Endothelial cell of umbilical vein (primary cell): ENCODE data around the gene UNC45A. TPM values are rescaled to one million over a fixed set of nuclear protein-coding genes. Genes with fewer than 3 reads are reported as not detected.
A peak's percentile ranks its signal among the peaks of the same experiment; 100 is the strongest.

Experiments
- BruUV-seq: library from RNA; stranded (reverse); fragments of 400-500 nt; replicated peaks from 2 replicates; lab custom pipeline; 2021; lab: Mats Ljungman, UMichigan
- CTCF ChIA-PET: fragments of 300-600, 350-600 bp; sonication (Branson Sonifier 250); formaldehyde crosslinking; loops from one replicate; lab custom pipeline; 2021; ENCODE audit warnings: antibody characterized with exemption, inconsistent platforms; lab: Charles Lee
- POLR2A ChIA-PET: fragments of 300-600, 350-600 bp; sonication (Branson Sonifier 250); formaldehyde crosslinking; loops from one replicate; lab custom pipeline; 2021; ENCODE audit warnings: antibody characterized with exemption, inconsistent platforms; lab: Charles Lee
- DNase-seq: peaks from one replicate; pipeline ENCODE4 v3.0.0-alpha.2; 2011; ENCODE audit warnings: low read depth, low spot score
- FAIRE-seq: peaks from 2 replicates; lab custom pipeline; 2011; peaks lifted over from hg19 to GRCh38; lab: Jason Lieb, UNC
- H2AFZ ChIP-seq: 2 replicates; pipeline ENCODE4 v1.6.0; 2012; ENCODE audit warnings: low read depth, low read length, control low read depth, inconsistent platforms
- H3K27ac ChIP-seq: 2 replicates; pipeline ENCODE4 v1.5.1; 2011; ENCODE audit warnings: low read depth, mild to moderate bottlenecking, control low read depth, low read length, moderate library complexity; ENCODE audit not compliant: insufficient read depth
- H3K27me3 ChIP-seq, 2 experiments: 2 replicates each; pipeline versions ENCODE4 v1.6.0 to v1.6.1; 2011; ENCODE audit warnings: low read length in 2 of 2, mixed read lengths in 1 of 2; ENCODE audit not compliant: control insufficient read depth in 2 of 2, insufficient read depth in 2 of 2
- H3K36me3 ChIP-seq, 2 experiments: 2 replicates in 1 of 2; 3 replicates in 1 of 2; pipeline ENCODE4 v1.5.1; 2011; ENCODE audit warnings: low read length in 2 of 2, mild to moderate bottlenecking in 1 of 2, moderate library complexity in 1 of 2; ENCODE audit not compliant: control insufficient read depth in 2 of 2, insufficient read depth in 2 of 2; ENCODE audit errors: extremely low read depth in 1 of 2
- H3K4me1 ChIP-seq: 3 replicates; pipeline ENCODE4 v1.5.1; 2011; ENCODE audit warnings: mild to moderate bottlenecking, low read length; ENCODE audit not compliant: control insufficient read depth, insufficient read depth; ENCODE audit errors: extremely low read depth
- H3K4me2 ChIP-seq: 2 replicates; pipeline ENCODE4 v1.6.1; 2011; ENCODE audit warnings: low read length, control low read depth, mixed read lengths; ENCODE audit not compliant: insufficient read depth
- H3K4me3 ChIP-seq, 3 experiments: fragments of 200-600 bp in 1 of 3; sonication (generic), shearing (Covaris generic) in 1 of 3; replicated peaks in 1 of 3; 2 replicates each; pipeline ENCODE4 v1.5.1; 2011 to 2016; ENCODE audit warnings: control low read depth in 3 of 3, low read length in 3 of 3, mild to moderate bottlenecking in 2 of 3, inconsistent platforms in 1 of 3, low read depth in 1 of 3, moderate library complexity in 1 of 3; ENCODE audit not compliant: insufficient read depth in 1 of 3
- H3K79me2 ChIP-seq: 2 replicates; pipeline ENCODE4 v1.6.0; 2012; ENCODE audit warnings: low read length, inconsistent platforms; ENCODE audit not compliant: control insufficient read depth, insufficient read depth
- H3K9ac ChIP-seq: replicated peaks from 2 replicates; pipeline ENCODE3; 2011; ENCODE audit warnings: low read length, control low read depth; ENCODE audit not compliant: insufficient read depth; ENCODE audit errors: extremely low read depth
- H3K9me1 ChIP-seq: replicated peaks from 3 replicates; pipeline ENCODE4 v1.6.0; 2011; ENCODE audit warnings: mild to moderate bottlenecking, low read length; ENCODE audit not compliant: control insufficient read depth, insufficient read depth; ENCODE audit errors: extremely low read depth
- H3K9me3 ChIP-seq: replicated peaks from 2 replicates; pipeline ENCODE4 v1.5.1; 2012; ENCODE audit warnings: low read length, inconsistent platforms; ENCODE audit not compliant: control insufficient read depth, insufficient read depth
- H4K20me1 ChIP-seq: replicated peaks from 2 replicates; pipeline ENCODE3; 2011; ENCODE audit warnings: mild to moderate bottlenecking, low read length; ENCODE audit not compliant: control insufficient read depth, insufficient read depth; ENCODE audit errors: extremely low read depth
- CTCF ChIP-seq, 2 donors: IDR thresholded peaks; 1 replicate in 1 of 2; 2 replicates in 1 of 2; pipeline ENCODE4 v1.5.1; 2011; ENCODE audit warnings: low read length in 2 of 2, mild to moderate bottlenecking in 2 of 2, moderate library complexity in 2 of 2, control low read depth in 1 of 2, inconsistent platforms in 1 of 2, low read depth in 1 of 2; ENCODE audit not compliant: insufficient read depth in 1 of 2; ENCODE audit errors: extremely low read depth in 1 of 2
- FOS ChIP-seq: IDR thresholded peaks from 2 replicates; pipeline ENCODE4 v1.6.1; 2011; ENCODE audit warnings: mild to moderate bottlenecking, low read length, moderate library complexity, borderline replicate concordance; ENCODE audit not compliant: insufficient read depth
- GATA2 ChIP-seq: IDR thresholded peaks from 2 replicates; pipeline ENCODE4 v1.7.0; 2011; ENCODE audit warnings: low read depth, mild to moderate bottlenecking, moderate library complexity, mixed read lengths, low read length; ENCODE audit not compliant: insufficient read length, insufficient read depth
- JUN ChIP-seq: IDR thresholded peaks from 2 replicates; pipeline ENCODE4 v1.6.1; 2011; ENCODE audit warnings: borderline replicate concordance, low read depth; ENCODE audit not compliant: insufficient read length, insufficient read depth
- MAX ChIP-seq: IDR thresholded peaks from 2 replicates; pipeline ENCODE4 v1.6.1; 2011; ENCODE audit not compliant: insufficient read depth, insufficient read length
- MYC ChIP-seq: IDR thresholded peaks from one replicate; pipeline ENCODE4 v1.6.1; 2011; ENCODE audit warnings: mild to moderate bottlenecking, low read depth, low read length
- POLR2AphosphoS5 ChIP-seq: IDR thresholded peaks from 2 replicates; pipeline ENCODE4 v1.6.1; 2012; ENCODE audit warnings: low read depth, mild to moderate bottlenecking, control low read depth, low read length, moderate library complexity; ENCODE audit not compliant: insufficient read depth
- dilution Hi-C: fragments of 300-500 bp; cut with MboI; formaldehyde crosslinking; loops from one replicate; pipeline ENCODE4 v1.15.0; 2019; ENCODE audit warnings: low sequenced_read_pairs; ENCODE audit not compliant: extremely low pct_ligation_motif_present
- intact Hi-C: fragments of 100-400 bp; cut with micrococcal nuclease; formaldehyde crosslinking; loops from one replicate; pipeline ENCODE4 v1.10.0; 2022
- polyA plus RNA-seq, 4 experiments: library from polyadenylated mRNA; depleted of rRNA in 3 of 4; stranded (reverse) in 3 of 4; unstranded in 1 of 4; fragments of >200 nt; gene quantifications; 2 replicates each; pipeline versions ENCODE4 v1.2.1 to v1.2.3, GENCODE V29; 2011 to 2012; ENCODE audit warnings: missing spikeins in 1 of 4
- total RNA-seq: library from RNA; stranded (reverse); gene quantifications from 2 replicates; pipeline ENCODE4 v1.2.3, GENCODE V29; 2021

UNC45A gene
- total and polyA plus RNA-seq, 2 donors (not counting 3 experiments of a cell fraction or from before 2014, with no cell fraction given), result 103 to 106 TPM

- no peak for FAIRE-seq
- H3K9me3 ChIP-seq, result no peaks in the 10 kb centered on the region
- peaks cover 87% of the 10 kb centered on the region for H3K79me2 ChIP-seq
- peak overlapping the region; percentile 55 for H2AFZ ChIP-seq
- H3K4me3 ChIP-seq, result no peak overlapping the region
- intact Hi-C loops (no loop called here), dilution Hi-C loops (no loop called here)
- POLR2A ChIA-PET, result no interaction called here
- no TSS peak for BruUV-seq
- no peaks in the 10 kb centered on the region for H3K9me1 ChIP-seq
- H3K9ac ChIP-seq, result no peak overlapping the region
- no peak overlapping the region for H3K27ac ChIP-seq
- CTCF ChIA-PET, result interaction anchor here (1.6 kb wide), 1 partner anchor 11 kb away, joined by 3 read pairs; no protein-coding TSS in a partner anchor
- no peaks in the 10 kb centered on the region for H4K20me1 ChIP-seq
- H3K4me2 ChIP-seq, result no peak overlapping the region
- no peaks in the 10 kb centered on the region for H3K36me3 ChIP-seq
- no peak for DNase-seq
- H3K27me3 ChIP-seq, result no peaks in the 10 kb centered on the region
- H3K4me1 ChIP-seq, result peaks cover 35% of the 10 kb centered on the region
- TF ChIP-seq JUN, result no peak
- TF ChIP-seq MYC, result no peak
- no peak for TF ChIP-seq POLR2AphosphoS5
- TF ChIP-seq MAX, result no peak
- TF ChIP-seq GATA2, result no peak
- no peak for TF ChIP-seq CTCF (IDR thresholded peaks at IDR 0.05; ENCODE audit: extremely low read depth in 1 of 2, insufficient read depth in 1 of 2, low read depth in 1 of 2, low read length in 2 of 2)
- no peak for TF ChIP-seq FOS
These were observed 56.7 kb downstream of the UNC45A start for GRCh38 chr15:90991587-90992285.
